ENCODE data around the gene MEGF11.

MEGF11 gene

GRCh38 chr15:66072616-66073361 is 180.8 kb downstream of the MEGF11 start:
- Mint-ChIP-seq H3K27me3 (ENCODE audit: low read depth) (peaks cover 19% of the 10 kb centered on the region), H3K9me3 (no peaks in the 10 kb centered on the region), H3K4me1 (ENCODE audit: low read depth) (no peaks in the 10 kb centered on the region), H3K4me3 (no peak overlapping the region), H3K36me3 (ENCODE audit: low read depth) (no peaks in the 10 kb centered on the region), H3K27ac (no peak overlapping the region)

- H3K27me3 Mint-ChIP-seq (ENCODE audit: low read depth), result peaks cover 19% of the 10 kb centered on the region
- H3K4me3 Mint-ChIP-seq, result no peak overlapping the region
- H3K4me1 Mint-ChIP-seq (ENCODE audit: low read depth), result no peaks in the 10 kb centered on the region
- no peaks in the 10 kb centered on the region for H3K9me3 Mint-ChIP-seq
- H3K36me3 Mint-ChIP-seq (ENCODE audit: low read depth), result no peaks in the 10 kb centered on the region
- no peak overlapping the region for H3K27ac Mint-ChIP-seq
These were observed 181.6 kb downstream of the MEGF11 start for GRCh38 chr15:66071921-66072295.

DNA sequence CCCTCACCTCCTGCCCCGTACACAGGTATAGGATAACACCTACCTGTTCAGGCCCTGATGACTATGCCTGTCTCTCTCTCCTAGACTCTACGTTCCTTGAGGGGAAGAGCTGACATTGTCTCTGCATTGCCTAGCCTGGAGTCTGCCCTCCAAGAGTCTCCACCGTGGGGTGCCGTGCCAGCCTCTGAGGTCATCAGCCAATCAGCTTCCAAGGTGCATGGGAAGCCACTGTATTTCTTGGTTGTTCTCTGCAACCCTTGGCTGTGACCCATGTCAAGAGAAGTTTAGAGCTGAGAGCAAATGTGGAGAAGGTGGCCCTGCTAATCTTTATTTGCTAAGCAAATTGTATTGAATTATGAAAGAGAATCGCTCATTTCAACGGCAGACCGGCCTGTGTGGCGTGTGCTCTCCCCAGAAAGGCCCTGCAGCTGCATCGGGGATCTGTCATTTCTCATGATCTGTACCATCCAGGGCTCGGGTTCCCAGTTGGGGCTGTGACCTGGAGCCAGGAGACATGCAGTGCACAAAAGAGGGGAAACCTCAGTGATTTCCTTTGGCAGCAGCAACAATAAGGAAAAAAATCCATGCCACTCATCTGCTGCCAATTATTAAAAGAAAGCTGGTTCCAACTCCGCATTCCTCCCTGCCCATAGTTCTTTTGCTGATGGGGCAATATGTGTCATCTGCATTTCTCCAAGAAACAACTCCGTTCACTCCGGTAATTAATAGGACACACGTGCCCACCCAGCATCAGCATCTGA is 182.2 kb downstream of the MEGF11 start:
- Mint-ChIP-seq H3K4me1 (ENCODE audit: low read depth) (no peaks in the 10 kb centered on the region), H3K36me3 (ENCODE audit: low read depth) (no peaks in the 10 kb centered on the region), H3K9me3 (no peaks in the 10 kb centered on the region), H3K27me3 (ENCODE audit: low read depth) (peaks cover 19% of the 10 kb centered on the region), H3K4me3 (no peak overlapping the region), H3K27ac (no peak overlapping the region)

- Mint-ChIP-seq H3K4me3 (no peak overlapping the region), H3K4me1 (ENCODE audit: low read depth) (no peaks in the 10 kb centered on the region), H3K27ac (no peak overlapping the region), H3K36me3 (ENCODE audit: low read depth) (no peaks in the 10 kb centered on the region), H3K9me3 (no peaks in the 10 kb centered on the region), H3K27me3 (ENCODE audit: low read depth) (peaks cover 12% of the 10 kb centered on the region)
These were observed 183.2 kb downstream of the MEGF11 start for GRCh38 chr15:66070220-66070934.

GRCh38 chr15:66069751-66070150 is 183.8 kb downstream of the MEGF11 start:
- Mint-ChIP-seq H3K4me1 (ENCODE audit: low read depth) (no peaks in the 10 kb centered on the region), H3K9me3 (no peaks in the 10 kb centered on the region), H3K27ac (no peak overlapping the region)

GRCh38 chr15:66068801-66069200 is 184.7 kb downstream of the MEGF11 start:
- Mint-ChIP-seq H3K36me3 (ENCODE audit: low read depth) (no peaks in the 10 kb centered on the region), H3K27me3 (ENCODE audit: low read depth) (peaks cover 7% of the 10 kb centered on the region), H3K9me3 (no peaks in the 10 kb centered on the region), H3K4me3 (no peak overlapping the region), H3K27ac (no peak overlapping the region), H3K4me1 (ENCODE audit: low read depth) (no peaks in the 10 kb centered on the region)

More at GRCh38 chr15:66069751-66070150, 183.8 kb downstream of the MEGF11 start:
- Mint-ChIP-seq H3K4me3 (no peak overlapping the region), H3K36me3 (ENCODE audit: low read depth) (no peaks in the 10 kb centered on the region), H3K27me3 (ENCODE audit: low read depth) (peaks cover 8% of the 10 kb centered on the region)

GRCh38 chr15:66067687-66068086 is 185.9 kb downstream of the MEGF11 start:
- Mint-ChIP-seq H3K27ac (no peak overlapping the region), H3K9me3 (no peaks in the 10 kb centered on the region), H3K36me3 (ENCODE audit: low read depth) (no peaks in the 10 kb centered on the region), H3K4me1 (ENCODE audit: low read depth) (no peaks in the 10 kb centered on the region), H3K4me3 (no peak overlapping the region), H3K27me3 (ENCODE audit: low read depth) (peaks cover 11% of the 10 kb centered on the region)

GRCh38 chr15:66066481-66066880 is 187.1 kb downstream of the MEGF11 start:
- H3K4me1 Mint-ChIP-seq (ENCODE audit: low read depth), result no peaks in the 10 kb centered on the region
- no peak overlapping the region for H3K4me3 Mint-ChIP-seq
- no peak overlapping the region for H3K27ac Mint-ChIP-seq
- H3K36me3 Mint-ChIP-seq (ENCODE audit: low read depth), result no peaks in the 10 kb centered on the region
- H3K9me3 Mint-ChIP-seq, result no peaks in the 10 kb centered on the region
- peaks cover 13% of the 10 kb centered on the region for H3K27me3 Mint-ChIP-seq (ENCODE audit: low read depth)

- peaks cover 13% of the 10 kb centered on the region for H3K27me3 Mint-ChIP-seq (ENCODE audit: low read depth)
- H3K4me3 Mint-ChIP-seq, result no peak overlapping the region
- H3K36me3 Mint-ChIP-seq (ENCODE audit: low read depth), result no peaks in the 10 kb centered on the region
- H3K9me3 Mint-ChIP-seq, result no peaks in the 10 kb centered on the region
- H3K27ac Mint-ChIP-seq, result no peak overlapping the region
- H3K4me1 Mint-ChIP-seq (ENCODE audit: low read depth), result no peaks in the 10 kb centered on the region
These were observed 187.5 kb downstream of the MEGF11 start for GRCh38 chr15:66066005-66066404.

DNA sequence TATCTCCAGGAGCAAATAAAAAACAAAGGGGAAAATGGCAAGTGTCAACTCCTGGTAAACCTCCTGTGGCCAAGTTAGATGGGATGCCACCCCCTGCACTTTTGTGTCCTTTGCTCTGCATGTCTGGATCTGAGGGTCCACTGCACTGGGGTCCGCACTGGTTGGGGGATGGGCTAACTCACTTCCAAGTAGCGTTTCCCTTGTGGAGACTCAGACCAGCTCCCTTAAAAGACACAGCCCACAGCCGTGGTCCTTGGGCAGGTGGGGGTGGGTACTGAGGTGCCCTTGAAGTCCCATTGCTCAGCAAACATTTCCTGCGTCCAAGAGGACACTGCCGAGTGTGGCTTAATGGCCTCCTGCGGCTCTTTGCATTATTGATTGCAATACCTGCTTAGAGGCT is 188.2 kb downstream of the MEGF11 start:
- no peak overlapping the region for H3K4me3 Mint-ChIP-seq
- no peaks in the 10 kb centered on the region for H3K4me1 Mint-ChIP-seq (ENCODE audit: low read depth)
- H3K36me3 Mint-ChIP-seq (ENCODE audit: low read depth), result no peaks in the 10 kb centered on the region
- H3K27ac Mint-ChIP-seq, result no peak overlapping the region
- H3K9me3 Mint-ChIP-seq, result no peaks in the 10 kb centered on the region
- peaks cover 18% of the 10 kb centered on the region for H3K27me3 Mint-ChIP-seq (ENCODE audit: low read depth)

DNA sequence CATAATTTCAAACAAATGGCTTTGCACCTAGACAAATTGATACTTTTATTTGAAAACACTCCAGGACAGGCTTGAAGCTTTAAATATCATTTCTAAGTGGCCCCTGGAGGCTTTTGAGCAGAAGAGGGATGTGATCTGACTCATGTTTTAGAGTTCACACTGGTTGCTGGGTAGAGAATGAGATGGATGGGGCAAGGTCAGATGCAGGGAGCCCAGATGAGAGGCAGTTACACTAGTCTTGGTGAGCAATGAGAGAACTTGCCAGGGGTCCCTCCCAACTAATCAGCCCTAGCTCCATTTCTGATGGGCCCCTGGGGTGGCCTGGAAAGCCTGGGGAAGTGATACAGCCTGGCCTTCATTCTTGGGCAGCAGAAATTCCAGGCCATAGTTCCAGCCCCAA is 190.4 kb downstream of the MEGF11 start:
- no peak overlapping the region for H3K4me3 Mint-ChIP-seq
- H3K4me1 Mint-ChIP-seq (ENCODE audit: low read depth), result no peaks in the 10 kb centered on the region
- peaks cover 26% of the 10 kb centered on the region for H3K27me3 Mint-ChIP-seq (ENCODE audit: low read depth)
- H3K36me3 Mint-ChIP-seq (ENCODE audit: low read depth), result no peaks in the 10 kb centered on the region
- H3K9me3 Mint-ChIP-seq, result no peaks in the 10 kb centered on the region
- H3K27ac Mint-ChIP-seq, result no peak overlapping the region

DNA sequence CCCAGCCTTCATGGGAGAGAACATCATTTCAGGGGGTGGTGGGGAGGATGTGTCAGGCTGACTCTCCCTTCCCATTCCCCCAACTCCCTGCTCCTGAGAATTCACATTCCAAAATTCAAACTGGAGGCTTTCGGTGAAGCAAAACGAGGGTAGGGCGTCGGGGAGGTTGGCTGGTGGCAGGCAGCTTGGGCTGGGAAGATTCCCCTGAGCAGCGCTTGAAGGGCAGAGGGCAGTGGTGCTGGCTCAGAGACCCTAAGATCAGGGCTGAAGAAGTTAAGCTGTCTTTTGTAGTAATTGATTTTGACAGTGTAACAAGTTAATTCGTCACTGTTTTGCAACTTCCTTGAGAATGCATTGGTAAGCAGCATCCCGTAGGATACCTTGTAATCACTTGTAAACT is 196.5 kb downstream of the MEGF11 start:
- no peak overlapping the region for H3K4me3 Mint-ChIP-seq
- H3K27ac Mint-ChIP-seq, result no peak overlapping the region
- H3K4me1 Mint-ChIP-seq (ENCODE audit: low read depth), result no peaks in the 10 kb centered on the region
- no peaks in the 10 kb centered on the region for H3K36me3 Mint-ChIP-seq (ENCODE audit: low read depth)
- peaks cover 26% of the 10 kb centered on the region for H3K27me3 Mint-ChIP-seq (ENCODE audit: low read depth)
- H3K9me3 Mint-ChIP-seq, result no peaks in the 10 kb centered on the region

- H3K4me1 Mint-ChIP-seq (ENCODE audit: low read depth), result no peaks in the 10 kb centered on the region
- no peak overlapping the region for H3K27ac Mint-ChIP-seq
- no peak overlapping the region for H3K4me3 Mint-ChIP-seq
- H3K9me3 Mint-ChIP-seq, result no peaks in the 10 kb centered on the region
- H3K36me3 Mint-ChIP-seq (ENCODE audit: low read depth), result no peaks in the 10 kb centered on the region
- H3K27me3 Mint-ChIP-seq (ENCODE audit: low read depth), result peaks cover 18% of the 10 kb centered on the region
These were observed 199.6 kb downstream of the MEGF11 start for GRCh38 chr15:66053991-66054390.

DNA sequence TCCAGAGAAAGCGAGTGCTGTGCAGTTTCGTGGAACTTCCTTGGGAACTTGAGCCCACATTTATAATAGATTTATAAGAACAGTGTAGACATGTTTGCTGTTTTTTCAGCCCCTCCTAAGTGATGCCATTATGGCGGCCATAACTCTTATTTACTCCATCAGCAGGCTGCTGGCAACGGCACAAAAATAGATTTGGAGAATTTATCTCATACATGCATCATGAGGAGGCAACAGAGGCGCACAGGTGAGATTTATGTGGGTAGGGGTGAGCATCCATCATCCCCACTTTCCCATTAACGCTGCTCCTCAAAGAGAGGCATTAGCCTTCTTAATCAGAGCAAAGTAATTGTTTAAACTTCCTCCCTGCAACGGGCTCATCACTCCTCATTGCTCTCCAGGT is 201.7 kb downstream of the MEGF11 start:
- Mint-ChIP-seq H3K4me3 (no peak overlapping the region), H3K4me1 (ENCODE audit: low read depth) (no peaks in the 10 kb centered on the region), H3K9me3 (no peaks in the 10 kb centered on the region), H3K27me3 (ENCODE audit: low read depth) (peaks cover 13% of the 10 kb centered on the region), H3K36me3 (ENCODE audit: low read depth) (no peaks in the 10 kb centered on the region), H3K27ac (no peak overlapping the region)

GRCh38 chr15:66050264-66050663 is 203.3 kb downstream of the MEGF11 start:
- H3K9me3 Mint-ChIP-seq, result no peaks in the 10 kb centered on the region
- H3K4me3 Mint-ChIP-seq, result no peak overlapping the region
- no peak overlapping the region for H3K27ac Mint-ChIP-seq
- H3K4me1 Mint-ChIP-seq (ENCODE audit: low read depth), result no peaks in the 10 kb centered on the region
- no peaks in the 10 kb centered on the region for H3K36me3 Mint-ChIP-seq (ENCODE audit: low read depth)
- peaks cover 13% of the 10 kb centered on the region for H3K27me3 Mint-ChIP-seq (ENCODE audit: low read depth)

All from T-helper 1 cell treated with Interleukin-12 subunit alpha and Interleukin-12 subunit beta and Interleukin-4 antibody, amounts not matched to agents 30 μg/mL and 1 μg/mL, for 36 hours (primary cell).